ENCODE results near the gene MRPL21. TPM values are rescaled to one million over a fixed set of nuclear protein-coding genes. Genes with fewer than 3 reads are reported as not detected.
A peak's percentile ranks its signal among the peaks of the same experiment; 100 is the strongest.

MRPL21 gene
- polyA plus RNA-seq, 3 donors: 78.5 to 84.5 (median 82.6) TPM

DNA sequence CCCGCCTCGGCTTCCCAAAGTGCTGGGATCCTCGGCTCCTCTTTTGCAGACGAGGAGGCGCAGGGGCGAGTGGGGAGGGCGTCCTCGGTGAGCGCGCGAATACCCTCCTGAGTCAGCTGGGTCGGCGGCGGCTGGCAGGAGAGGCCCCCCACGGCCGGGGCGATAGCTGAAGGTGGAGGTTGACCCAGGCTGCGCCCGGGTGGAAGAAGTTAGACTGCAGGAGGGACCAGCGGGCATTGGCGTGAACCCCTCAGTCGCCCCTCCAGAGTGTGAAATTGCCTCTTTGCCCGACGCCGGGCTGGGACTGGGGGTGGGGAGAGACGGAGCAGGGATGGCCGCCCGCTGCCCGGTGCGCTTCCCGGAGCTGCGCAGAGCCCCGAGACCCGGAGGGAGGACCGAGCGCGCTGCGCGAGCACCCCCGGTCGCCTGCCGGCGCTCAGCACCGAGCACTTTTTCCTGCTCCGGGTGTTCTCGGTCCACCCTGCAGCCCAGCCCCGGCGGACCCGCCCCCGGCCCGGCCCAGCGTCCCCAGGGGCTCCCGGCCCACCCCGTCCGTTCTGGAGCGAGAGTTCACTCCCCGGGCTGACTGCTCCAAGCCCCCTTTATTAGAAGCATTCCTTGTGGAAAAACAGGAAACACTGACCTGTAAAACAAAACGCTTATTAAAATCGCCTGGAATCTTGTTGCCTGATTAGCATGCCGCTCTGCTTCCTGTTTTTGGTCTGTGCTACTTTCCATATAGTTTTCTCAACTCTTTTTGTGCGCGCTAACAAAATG is 48.2 kb downstream of the MRPL21 start:
- DNase-seq (ENCODE audit: extremely low read depth in 1 of 11, low read depth in 9 of 11, low spot score in 4 of 11): peak in 1 of 11 donors; percentile 44

DNA sequence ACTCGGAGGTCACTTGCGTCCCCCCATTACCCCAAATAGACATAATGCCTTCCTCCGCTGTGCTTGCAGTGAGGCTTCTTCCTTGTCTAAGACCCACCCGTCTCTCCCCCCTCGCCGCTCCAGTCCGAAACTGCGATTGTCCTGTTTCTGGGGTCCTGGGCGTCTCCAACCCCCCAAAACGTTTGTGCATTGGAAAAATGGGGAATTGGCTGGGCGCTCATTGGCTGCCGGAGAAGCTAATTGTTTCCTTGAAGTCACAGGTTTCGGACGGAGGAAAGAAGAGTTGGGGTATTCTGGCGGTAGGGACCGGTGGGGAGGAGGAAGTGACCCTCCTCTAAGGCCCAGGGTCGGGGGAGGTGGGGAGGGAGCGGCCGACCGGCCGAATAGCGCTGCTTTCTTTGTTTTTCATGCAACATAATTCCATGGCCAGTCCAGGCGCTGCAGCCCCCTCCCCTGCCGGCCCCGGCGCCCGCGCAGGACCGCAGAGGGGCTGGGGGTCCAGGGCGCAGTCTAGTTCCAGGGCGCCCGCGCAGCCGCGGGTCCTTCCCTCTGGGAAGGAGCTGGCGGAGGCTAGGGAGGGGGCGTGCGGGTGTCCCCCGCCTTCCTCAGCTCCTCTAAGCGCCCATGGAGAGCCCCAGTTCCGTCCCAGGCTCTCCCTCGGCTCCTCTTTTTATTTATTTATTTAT is 49.2 kb downstream of the MRPL21 start:
- no peak for DNase-seq (ENCODE audit: extremely low read depth in 1 of 11, low read depth in 9 of 11, low spot score in 4 of 11)

DNA sequence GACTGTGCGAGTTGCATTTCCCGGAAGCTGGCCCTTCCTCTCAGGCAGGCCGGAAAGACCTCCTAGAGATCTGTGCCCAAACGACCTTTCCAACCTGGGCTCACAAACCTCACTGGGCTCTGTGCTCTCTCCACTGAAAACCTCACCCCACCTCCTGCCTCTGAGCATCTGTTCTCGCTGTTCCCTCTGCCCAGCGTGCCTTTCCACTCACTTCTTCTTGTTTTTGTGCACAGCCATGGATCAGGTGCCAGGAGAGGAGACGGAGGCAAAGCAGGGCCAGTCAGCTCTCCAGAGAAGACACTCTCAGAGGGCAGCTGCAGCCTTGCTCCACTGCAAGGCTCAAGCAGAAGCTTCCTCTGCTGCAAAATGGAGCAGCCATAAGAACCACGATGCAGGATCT is 51.0 kb downstream of the MRPL21 start:
- DNase-seq (ENCODE audit: extremely low read depth in 1 of 11, low read depth in 9 of 11, low spot score in 4 of 11): no peak

DNA sequence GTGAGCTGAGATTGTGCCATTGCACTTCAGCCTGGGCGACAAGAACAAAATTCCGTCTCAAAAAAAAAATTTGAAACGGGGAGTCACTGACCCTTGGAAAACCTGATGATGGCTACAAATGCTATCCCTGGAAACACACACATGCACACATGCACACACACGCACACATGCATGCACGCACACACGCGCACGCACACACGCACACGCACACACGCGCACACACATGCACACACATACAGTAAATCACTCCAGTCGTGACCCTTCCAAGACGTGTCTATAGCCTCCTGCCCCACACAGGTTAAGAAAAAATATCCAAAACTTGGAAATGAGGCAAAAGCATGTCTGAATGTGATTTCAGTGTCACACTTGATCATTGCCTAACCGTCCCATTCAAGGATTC is 55.2 kb downstream of the MRPL21 start:
- no peak for DNase-seq (ENCODE audit: extremely low read depth in 1 of 11, low read depth in 9 of 11, low spot score in 4 of 11)

DNA sequence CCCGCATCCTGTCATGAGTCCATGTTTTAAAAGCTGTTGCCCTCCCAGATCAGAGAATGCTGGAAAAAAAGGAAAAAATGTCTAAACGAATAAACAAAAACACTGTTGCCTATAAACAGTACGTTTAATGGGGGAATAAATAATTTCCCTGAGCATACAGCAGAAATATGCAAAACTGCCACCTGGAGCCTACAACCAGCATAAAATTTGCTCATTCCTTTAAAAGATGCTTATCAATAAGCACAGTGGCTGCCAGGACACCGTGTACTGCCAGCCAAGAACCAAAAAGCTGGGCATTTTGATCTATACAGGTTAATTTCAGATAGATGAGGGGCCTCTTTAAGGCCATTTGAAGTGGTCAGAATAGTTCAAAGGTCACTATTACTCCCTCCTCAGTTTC is 56.2 kb downstream of the MRPL21 start:
- no peak for DNase-seq (ENCODE audit: extremely low read depth in 1 of 11, low read depth in 9 of 11, low spot score in 4 of 11)

DNA sequence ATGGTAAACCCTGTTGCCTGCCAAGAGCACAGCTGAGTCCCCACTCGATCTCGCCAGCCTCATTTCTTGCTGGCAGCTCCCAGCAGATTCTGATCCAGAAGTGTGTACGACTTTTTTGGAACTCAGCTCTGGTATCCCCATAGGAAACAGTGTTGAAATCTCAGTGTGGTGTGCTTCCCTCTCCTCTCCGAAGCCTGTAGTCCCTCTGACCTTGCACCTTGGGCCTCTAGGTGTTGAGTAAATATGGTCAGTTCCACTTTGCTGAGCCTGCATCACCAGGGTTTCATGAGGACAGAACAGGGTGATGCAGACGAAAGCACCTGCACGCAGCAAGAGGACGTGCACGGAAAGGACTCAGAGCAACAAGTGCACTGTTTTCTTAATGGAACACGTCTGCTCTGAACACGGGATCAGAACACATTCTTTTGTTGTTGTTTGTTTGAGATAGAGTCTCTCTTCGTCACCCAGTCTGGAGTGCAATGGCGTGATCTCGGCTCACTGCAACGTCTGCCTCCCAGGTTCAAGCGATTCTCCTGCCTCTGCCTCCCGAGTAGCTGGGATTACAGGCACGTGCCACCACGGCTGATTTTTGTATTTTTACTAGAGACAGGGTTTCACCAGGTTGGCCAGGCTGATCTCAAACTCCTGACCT is 58.2 kb downstream of the MRPL21 start:
- no peak for DNase-seq (ENCODE audit: extremely low read depth in 1 of 11, low read depth in 9 of 11, low spot score in 4 of 11)

DNA sequence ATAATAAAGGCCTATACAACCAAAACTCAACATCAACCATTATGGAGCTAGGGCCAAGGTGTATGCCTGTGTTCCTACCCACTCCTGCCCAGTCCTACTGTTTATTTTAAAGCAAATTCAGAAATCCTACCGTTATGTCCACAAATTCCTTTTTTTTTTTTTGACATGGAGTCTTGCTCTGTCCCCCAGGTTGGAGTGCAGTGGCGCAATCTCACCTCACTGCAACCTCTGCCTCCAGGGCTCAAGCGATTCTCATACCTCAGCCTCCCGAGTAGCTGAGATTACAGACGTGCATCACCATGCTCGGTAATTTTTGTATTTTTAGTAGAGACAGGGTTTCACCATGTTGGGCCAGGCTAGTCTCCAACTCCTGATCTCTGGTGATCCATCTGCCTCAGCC is 58.8 kb downstream of the MRPL21 start:
- DNase-seq (ENCODE audit: extremely low read depth in 1 of 11, low read depth in 9 of 11, low spot score in 4 of 11): no peak

DNA sequence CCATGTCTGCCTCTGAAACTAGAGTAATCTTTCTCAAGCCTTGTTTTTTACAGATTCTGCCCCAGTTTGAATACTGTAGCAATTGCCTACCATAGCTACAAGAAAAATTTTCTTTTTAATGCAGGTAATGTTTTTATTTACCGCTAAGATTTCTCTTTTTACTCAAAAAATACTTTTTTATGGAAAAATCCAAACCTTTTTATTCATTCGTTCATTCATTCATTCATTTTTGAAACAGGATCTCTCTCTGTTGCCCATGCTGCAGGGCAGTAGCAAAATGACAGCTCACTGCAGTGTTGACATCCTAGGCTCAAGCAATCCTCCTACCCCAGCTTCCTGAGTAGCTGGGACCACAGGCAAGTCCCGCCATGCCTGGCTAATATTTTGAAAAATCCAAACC is 59.3 kb downstream of the MRPL21 start:
- DNase-seq (ENCODE audit: extremely low read depth in 1 of 11, low read depth in 9 of 11, low spot score in 4 of 11): no peak

DNA sequence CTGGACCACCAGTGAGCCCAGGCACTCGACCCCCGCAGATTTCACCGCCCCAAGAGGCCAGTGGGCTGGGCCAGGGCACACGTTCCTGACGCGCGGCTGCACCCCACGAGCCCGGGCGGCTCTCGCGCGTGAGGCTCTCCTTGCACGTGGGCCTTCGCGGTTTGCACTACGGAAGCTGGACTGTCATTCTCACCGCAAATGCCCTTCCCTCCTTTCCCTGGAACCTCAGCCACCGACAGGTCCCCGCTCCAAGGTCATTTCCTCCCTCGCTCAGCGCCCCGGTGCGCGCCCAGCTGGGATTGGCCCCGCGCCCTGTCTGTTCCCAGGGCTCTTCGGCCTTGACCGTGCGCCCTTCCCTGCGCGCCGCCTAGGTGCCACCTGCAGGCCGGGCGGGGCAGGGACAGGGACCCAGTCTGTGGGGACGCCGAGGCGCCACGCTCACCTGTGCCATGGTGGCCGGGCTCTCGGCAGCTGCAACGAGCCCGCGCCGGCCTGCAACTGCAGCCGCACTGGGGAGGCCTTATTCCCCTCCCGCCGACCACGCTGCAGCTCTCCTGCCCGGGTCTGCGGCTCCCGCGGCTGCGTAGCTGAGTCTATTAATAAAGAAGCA is 59.8 kb downstream of the MRPL21 start:
- peak in 1 of 11 donors; percentile 40 for DNase-seq (ENCODE audit: extremely low read depth in 1 of 11, low read depth in 9 of 11, low spot score in 4 of 11)

DNA sequence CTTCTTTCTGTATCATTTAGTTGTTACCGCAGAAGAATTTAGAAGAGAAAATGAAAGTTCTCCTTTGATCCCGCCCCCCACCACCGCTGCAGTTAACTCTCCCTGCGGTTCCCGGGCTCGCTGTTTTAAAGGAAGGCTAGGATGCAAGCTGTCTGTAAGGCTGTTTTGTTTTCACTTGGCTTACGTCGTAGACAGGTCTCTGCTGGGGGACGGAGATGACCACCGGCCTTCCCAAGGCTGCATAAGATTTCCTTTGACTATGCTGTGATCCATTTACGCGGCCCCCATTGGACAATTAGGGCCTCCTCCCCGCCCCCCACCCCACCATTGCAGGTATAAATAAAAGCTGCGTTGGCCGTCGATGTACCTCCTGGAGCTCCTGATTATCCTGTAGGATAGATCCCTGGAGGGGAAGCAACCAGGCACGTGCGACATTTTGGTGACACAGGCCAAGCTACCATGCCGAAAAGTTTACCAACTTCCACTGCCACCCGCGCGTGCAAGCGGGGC is 60.5 kb downstream of the MRPL21 start:
- no peak for DNase-seq (ENCODE audit: extremely low read depth in 1 of 11, low read depth in 9 of 11, low spot score in 4 of 11)

DNA sequence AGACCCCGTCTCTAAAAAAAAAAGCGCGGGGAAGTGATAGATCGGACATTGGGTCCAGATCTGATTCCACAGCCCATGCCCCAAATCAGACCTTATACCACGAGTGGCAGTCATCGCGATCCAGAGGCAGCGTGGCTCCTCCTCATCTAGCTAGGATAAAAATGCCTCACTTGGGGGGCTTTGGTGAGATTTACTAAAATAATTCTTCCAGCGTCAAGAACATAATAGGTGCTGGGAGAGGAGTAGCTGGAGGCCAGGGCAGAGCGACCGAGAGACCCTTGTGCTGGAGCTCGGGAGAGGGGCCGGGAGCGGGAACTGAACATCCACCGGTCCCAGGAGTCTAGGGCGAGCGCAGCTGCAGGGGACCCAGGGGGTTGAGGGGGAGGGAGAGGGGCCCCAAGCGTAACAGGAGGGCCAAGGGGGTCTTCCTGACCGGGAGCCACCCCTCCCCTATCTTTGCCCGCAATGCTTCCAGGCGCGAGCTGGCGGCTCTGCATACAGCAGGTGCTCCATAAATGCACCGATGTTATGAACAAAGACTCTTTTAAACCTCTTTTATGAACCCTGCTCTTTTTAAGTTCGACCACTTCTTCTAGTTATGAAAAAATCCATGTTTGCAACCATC is 61.1 kb downstream of the MRPL21 start:
- DNase-seq (ENCODE audit: extremely low read depth in 1 of 11, low read depth in 9 of 11, low spot score in 4 of 11): no peak

DNA sequence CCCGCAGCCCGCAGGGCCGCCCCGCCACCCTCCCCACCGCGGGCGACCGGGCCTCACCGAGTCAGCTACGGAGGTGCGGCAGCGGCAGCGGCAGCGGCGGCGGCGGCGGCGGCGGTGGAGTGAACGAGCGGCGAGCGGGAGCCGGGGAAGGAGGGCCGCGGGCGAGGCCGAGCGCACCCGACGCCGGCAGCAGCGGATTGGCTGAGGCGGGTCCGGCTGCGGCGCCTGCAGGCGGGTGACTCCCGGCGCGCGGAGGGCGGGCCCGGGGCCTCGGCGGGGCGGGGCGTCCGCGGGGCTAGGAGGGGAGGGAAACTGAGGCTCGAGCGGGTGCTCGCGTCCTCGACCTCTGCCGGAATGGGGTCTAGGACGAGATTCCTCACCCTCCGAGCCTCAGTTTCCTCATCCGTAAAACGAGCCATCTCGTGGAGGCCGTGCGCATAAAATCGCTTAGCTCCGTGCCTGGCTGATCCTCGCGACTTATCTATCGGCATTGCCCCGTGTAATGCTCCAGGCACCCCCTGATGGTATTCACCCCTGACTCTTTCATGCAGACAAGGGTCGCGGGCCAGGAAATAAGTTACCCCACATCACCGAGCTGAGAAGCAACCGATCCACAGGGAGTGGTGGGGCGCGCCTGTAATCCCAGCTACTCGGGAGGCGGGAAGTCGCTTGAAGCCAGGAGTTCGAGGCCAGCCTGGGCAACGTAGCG is 61.8 kb downstream of the MRPL21 start, which contains the start of gene CPT1A:
Gene CPT1A (minus strand): TSS at position 199 of the 709 bp plus-strand sequence. CDS start 26,442 bp downstream, outside the sequence.
- peak in 3 of 11 donors; percentile 62 to 66 (median 63) for DNase-seq (ENCODE audit: extremely low read depth in 1 of 11, low read depth in 9 of 11, low spot score in 4 of 11)

Other genes with a start within 250 kb of the MRPL21 start
- gene GAL, start 219.3 kb downstream of the MRPL21 start, polyA plus RNA-seq (ENCODE audit: insufficient read length in 3 of 3): under 1 TPM; 0.30 to 0.39 (median 0.33) TPM
- gene TESMIN, start 152.3 kb downstream of the MRPL21 start, polyA plus RNA-seq (ENCODE audit: insufficient read length in 3 of 3): 10 to 100 TPM; 15.9 to 18.3 (median 17.5) TPM
- 10 to 100 TPM; 26.3 to 36.4 (median 31.3) TPM for gene CPT1A, start 61.9 kb downstream of the MRPL21 start, polyA plus RNA-seq (ENCODE audit: insufficient read length in 3 of 3)
- 10 to 100 TPM; 15.0 to 19.5 (median 15.5) TPM for gene IGHMBP2, start 59 bp upstream of the MRPL21 start, polyA plus RNA-seq (ENCODE audit: insufficient read length in 3 of 3)
- gene MRGPRD, start 77.2 kb upstream of the MRPL21 start, polyA plus RNA-seq (ENCODE audit: insufficient read length in 3 of 3): not detected
- 10 to 100 TPM; 17.2 to 26.1 (median 23.7) TPM for gene MRGPRF, start 109.4 kb upstream of the MRPL21 start, polyA plus RNA-seq (ENCODE audit: insufficient read length in 3 of 3)
- 10 to 100 TPM; 13.4 to 21.5 (median 15.1) TPM for gene TPCN2, start 145.1 kb upstream of the MRPL21 start, polyA plus RNA-seq (ENCODE audit: insufficient read length in 3 of 3)

All from renal cortex interstitium (tissue), 11 donors.